Measurements from ENCODE around the gene RABEP2.

RABEP2 gene

GRCh38 chr16:28903344-28904042 is 21.5 kb downstream of the RABEP2 start:
- TF ChIP-seq, protein P1, sequence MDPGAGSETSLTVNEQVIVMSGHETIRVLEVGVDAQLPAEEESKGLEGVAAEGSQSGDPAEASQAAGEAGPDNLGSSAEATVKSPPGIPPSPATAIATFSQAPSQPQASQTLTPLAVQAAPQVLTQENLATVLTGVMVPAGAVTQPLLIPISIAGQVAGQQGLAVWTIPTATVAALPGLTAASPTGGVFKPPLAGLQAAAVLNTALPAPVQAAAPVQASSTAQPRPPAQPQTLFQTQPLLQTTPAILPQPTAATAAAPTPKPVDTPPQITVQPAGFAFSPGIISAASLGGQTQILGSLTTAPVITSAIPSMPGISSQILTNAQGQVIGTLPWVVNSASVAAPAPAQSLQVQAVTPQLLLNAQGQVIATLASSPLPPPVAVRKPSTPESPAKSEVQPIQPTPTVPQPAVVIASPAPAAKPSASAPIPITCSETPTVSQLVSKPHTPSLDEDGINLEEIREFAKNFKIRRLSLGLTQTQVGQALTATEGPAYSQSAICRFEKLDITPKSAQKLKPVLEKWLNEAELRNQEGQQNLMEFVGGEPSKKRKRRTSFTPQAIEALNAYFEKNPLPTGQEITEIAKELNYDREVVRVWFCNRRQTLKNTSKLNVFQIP (CRISPR knock-in tag; IDR thresholded peaks at IDR 0.05; ENCODE audit: borderline replicate concordance, low read depth) = no peak
- TF ChIP-seq PPARA (CRISPR knock-in tag; IDR thresholded peaks at IDR 0.05; ENCODE audit: borderline replicate concordance) = no peak
- ATAC-seq = no peak

- TF ChIP-seq PPARA (CRISPR knock-in tag; IDR thresholded peaks at IDR 0.05; ENCODE audit: borderline replicate concordance) (no peak), ZC3H10 (CRISPR knock-in tag; IDR thresholded peaks at IDR 0.05) (no peak), SNAI2 (CRISPR knock-in tag; IDR thresholded peaks at IDR 0.05) (no peak), ARNTL (CRISPR knock-in tag; IDR thresholded peaks at IDR 0.05; ENCODE audit: borderline replicate concordance, low read depth) (no peak), OSR1 (CRISPR knock-in tag; IDR thresholded peaks at IDR 0.05) (no peak), ZFP3 (CRISPR knock-in tag; IDR thresholded peaks at IDR 0.05) (no peak), CREB5 (CRISPR knock-in tag; IDR thresholded peaks at IDR 0.05; ENCODE audit: low read depth) (no peak), ZNF565 (CRISPR knock-in tag; conservative IDR thresholded peaks at IDR 0.05; ENCODE audit: low read depth) (no peak), ZFP30 (CRISPR knock-in tag; IDR thresholded peaks at IDR 0.05) (no peak)
- TF ChIP-seq, protein P2, sequence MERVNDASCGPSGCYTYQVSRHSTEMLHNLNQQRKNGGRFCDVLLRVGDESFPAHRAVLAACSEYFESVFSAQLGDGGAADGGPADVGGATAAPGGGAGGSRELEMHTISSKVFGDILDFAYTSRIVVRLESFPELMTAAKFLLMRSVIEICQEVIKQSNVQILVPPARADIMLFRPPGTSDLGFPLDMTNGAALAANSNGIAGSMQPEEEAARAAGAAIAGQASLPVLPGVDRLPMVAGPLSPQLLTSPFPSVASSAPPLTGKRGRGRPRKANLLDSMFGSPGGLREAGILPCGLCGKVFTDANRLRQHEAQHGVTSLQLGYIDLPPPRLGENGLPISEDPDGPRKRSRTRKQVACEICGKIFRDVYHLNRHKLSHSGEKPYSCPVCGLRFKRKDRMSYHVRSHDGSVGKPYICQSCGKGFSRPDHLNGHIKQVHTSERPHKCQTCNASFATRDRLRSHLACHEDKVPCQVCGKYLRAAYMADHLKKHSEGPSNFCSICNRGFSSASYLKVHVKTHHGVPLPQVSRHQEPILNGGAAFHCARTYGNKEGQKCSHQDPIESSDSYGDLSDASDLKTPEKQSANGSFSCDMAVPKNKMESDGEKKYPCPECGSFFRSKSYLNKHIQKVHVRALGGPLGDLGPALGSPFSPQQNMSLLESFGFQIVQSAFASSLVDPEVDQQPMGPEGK (CRISPR knock-in tag; IDR thresholded peaks at IDR 0.05; ENCODE audit: borderline replicate concordance) = no peak
- peak; percentile 10; the same call in 2 of the 3 replicates for ATAC-seq
Observed at GRCh38 chr16:28902909-28903308, 22.1 kb downstream of the RABEP2 start.

- no peak for ATAC-seq
- TF ChIP-seq CSDC2 (CRISPR knock-in tag; IDR thresholded peaks at IDR 0.05) = no peak
- no peak for TF ChIP-seq BACH2 (CRISPR knock-in tag; IDR thresholded peaks at IDR 0.05; ENCODE audit: borderline replicate concordance)
- TF ChIP-seq, protein P1 (CRISPR knock-in tag; IDR thresholded peaks at IDR 0.05; ENCODE audit: borderline replicate concordance, low read depth) = no peak
- TF ChIP-seq, protein P2 (CRISPR knock-in tag; IDR thresholded peaks at IDR 0.05; ENCODE audit: borderline replicate concordance) = no peak
- TF ChIP-seq ZFP30 (CRISPR knock-in tag; IDR thresholded peaks at IDR 0.05) = no peak
- no peak for TF ChIP-seq ISL1 (CRISPR knock-in tag; IDR thresholded peaks at IDR 0.05)
- TF ChIP-seq, protein P3, sequence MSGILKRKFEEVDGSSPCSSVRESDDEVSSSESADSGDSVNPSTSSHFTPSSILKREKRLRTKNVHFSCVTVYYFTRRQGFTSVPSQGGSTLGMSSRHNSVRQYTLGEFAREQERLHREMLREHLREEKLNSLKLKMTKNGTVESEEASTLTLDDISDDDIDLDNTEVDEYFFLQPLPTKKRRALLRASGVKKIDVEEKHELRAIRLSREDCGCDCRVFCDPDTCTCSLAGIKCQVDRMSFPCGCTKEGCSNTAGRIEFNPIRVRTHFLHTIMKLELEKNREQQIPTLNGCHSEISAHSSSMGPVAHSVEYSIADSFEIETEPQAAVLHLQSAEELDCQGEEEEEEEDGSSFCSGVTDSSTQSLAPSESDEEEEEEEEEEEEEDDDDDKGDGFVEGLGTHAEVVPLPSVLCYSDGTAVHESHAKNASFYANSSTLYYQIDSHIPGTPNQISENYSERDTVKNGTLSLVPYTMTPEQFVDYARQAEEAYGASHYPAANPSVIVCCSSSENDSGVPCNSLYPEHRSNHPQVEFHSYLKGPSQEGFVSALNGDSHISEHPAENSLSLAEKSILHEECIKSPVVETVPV (CRISPR knock-in tag; IDR thresholded peaks at IDR 0.05) = no peak
- TF ChIP-seq TOX (CRISPR knock-in tag; IDR thresholded peaks at IDR 0.05; ENCODE audit: borderline replicate concordance) = no peak
- TF ChIP-seq PPARA (CRISPR knock-in tag; IDR thresholded peaks at IDR 0.05; ENCODE audit: borderline replicate concordance) = no peak
- TF ChIP-seq ZNF565 (CRISPR knock-in tag; conservative IDR thresholded peaks at IDR 0.05; ENCODE audit: low read depth) = no peak
- no peak for TF ChIP-seq SNAI2 (CRISPR knock-in tag; IDR thresholded peaks at IDR 0.05)
- no peak for TF ChIP-seq TCF4 (CRISPR knock-in tag; IDR thresholded peaks at IDR 0.05; ENCODE audit: borderline replicate concordance)
- no peak for TF ChIP-seq GLIS3 (CRISPR knock-in tag; IDR thresholded peaks at IDR 0.05)
- no peak for TF ChIP-seq ARNTL (CRISPR knock-in tag; IDR thresholded peaks at IDR 0.05; ENCODE audit: borderline replicate concordance, low read depth)
- no peak for TF ChIP-seq ZC3H10 (CRISPR knock-in tag; IDR thresholded peaks at IDR 0.05)
- TF ChIP-seq, protein P4, sequence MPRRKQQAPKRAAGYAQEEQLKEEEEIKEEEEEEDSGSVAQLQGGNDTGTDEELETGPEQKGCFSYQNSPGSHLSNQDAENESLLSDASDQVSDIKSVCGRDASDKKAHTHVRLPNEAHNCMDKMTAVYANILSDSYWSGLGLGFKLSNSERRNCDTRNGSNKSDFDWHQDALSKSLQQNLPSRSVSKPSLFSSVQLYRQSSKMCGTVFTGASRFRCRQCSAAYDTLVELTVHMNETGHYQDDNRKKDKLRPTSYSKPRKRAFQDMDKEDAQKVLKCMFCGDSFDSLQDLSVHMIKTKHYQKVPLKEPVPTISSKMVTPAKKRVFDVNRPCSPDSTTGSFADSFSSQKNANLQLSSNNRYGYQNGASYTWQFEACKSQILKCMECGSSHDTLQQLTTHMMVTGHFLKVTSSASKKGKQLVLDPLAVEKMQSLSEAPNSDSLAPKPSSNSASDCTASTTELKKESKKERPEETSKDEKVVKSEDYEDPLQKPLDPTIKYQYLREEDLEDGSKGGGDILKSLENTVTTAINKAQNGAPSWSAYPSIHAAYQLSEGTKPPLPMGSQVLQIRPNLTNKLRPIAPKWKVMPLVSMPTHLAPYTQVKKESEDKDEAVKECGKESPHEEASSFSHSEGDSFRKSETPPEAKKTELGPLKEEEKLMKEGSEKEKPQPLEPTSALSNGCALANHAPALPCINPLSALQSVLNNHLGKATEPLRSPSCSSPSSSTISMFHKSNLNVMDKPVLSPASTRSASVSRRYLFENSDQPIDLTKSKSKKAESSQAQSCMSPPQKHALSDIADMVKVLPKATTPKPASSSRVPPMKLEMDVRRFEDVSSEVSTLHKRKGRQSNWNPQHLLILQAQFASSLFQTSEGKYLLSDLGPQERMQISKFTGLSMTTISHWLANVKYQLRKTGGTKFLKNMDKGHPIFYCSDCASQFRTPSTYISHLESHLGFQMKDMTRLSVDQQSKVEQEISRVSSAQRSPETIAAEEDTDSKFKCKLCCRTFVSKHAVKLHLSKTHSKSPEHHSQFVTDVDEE (CRISPR knock-in tag; IDR thresholded peaks at IDR 0.05) = no peak
- TF ChIP-seq ZFP3 (CRISPR knock-in tag; IDR thresholded peaks at IDR 0.05) = no peak
- TF ChIP-seq ESRRG (CRISPR knock-in tag; IDR thresholded peaks at IDR 0.05) = no peak
Observed at GRCh38 chr16:28901862-28902261, 23.2 kb downstream of the RABEP2 start.
